Astrocyte of the cerebellum (primary cell): Measurements from ENCODE around the gene CDK14.

Experiments used
- DNase-seq: peaks from one replicate; pipeline ENCODE4 v3.0.0-alpha.2; 2011; ENCODE audit warnings: low read depth
- H3K4me3 ChIP-seq: 2 replicates; pipeline ENCODE4 v1.5.1; 2011; ENCODE audit warnings: mild to moderate bottlenecking, low read depth, low read length, moderate library complexity
- CTCF ChIP-seq: IDR thresholded peaks from 2 replicates; pipeline ENCODE4 v1.5.1; 2012; ENCODE audit warnings: low read length, low read depth, moderate library complexity, mild to moderate bottlenecking; ENCODE audit errors: missing control alignments
- in situ Hi-C: cut with HindIII; loops from 2 replicates; pipeline ENCODE4 v1.10.0; 2017; ENCODE audit warnings: low sequenced_read_pairs

The CDK14 gene

DNA sequence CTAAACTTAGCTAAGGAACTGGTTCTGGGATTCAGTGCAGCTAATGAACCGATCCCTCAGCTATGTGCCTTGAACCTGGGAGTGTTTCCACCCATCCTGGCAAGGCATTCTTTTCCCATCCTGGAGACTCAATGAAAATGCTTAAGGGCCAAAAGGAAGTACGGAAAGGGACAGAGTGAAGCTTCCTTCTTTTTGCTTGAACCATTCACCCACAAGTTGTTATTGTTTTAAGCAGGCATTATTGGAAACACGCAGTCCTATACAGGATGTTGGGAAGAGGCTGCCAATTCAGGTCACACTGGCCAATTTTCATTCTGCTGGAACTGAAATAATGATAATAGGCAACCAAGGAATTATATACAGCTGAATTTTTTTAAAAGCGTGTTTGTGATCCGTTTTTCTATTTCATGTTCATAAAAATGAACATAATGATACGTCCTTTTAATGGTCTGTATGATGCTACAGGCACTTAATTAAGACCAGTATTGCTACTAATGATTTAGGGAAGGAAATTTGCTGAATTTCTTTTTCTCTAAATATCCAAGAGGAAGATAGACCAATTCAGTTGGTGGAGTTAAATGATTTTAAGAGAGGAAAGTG lies 610.3 kb downstream of the CDK14 start:
- in situ Hi-C loops, result no loop called here
- TF ChIP-seq CTCF, result no peak
- H3K4me3 ChIP-seq, result no peak overlapping the region
- DNase-seq, result no peak

GRCh38 chr7:91212582-91212981 lies 616.5 kb downstream of the CDK14 start:
- in situ Hi-C loops, result no loop called here
- no peak overlapping the region for H3K4me3 ChIP-seq
- TF ChIP-seq CTCF, result no peak
- DNase-seq, result peak; percentile 22

- H3K4me3 ChIP-seq, result no peak overlapping the region
- in situ Hi-C loops, result no loop called here
- no peak for DNase-seq
- no peak for TF ChIP-seq CTCF
Measured at GRCh38 chr7:91226411-91226810, 630.3 kb downstream of the CDK14 start.

- no peak for DNase-seq
- in situ Hi-C loops, result no loop called here
- no peak for TF ChIP-seq CTCF
- H3K4me3 ChIP-seq, result no peak overlapping the region
Measured at GRCh38 chr7:91228327-91228726, 632.2 kb downstream of the CDK14 start.

GRCh38 chr7:91228927-91229558 lies 632.9 kb downstream of the CDK14 start:
- TF ChIP-seq CTCF, result no peak
- in situ Hi-C loops, result no loop called here
- no peak overlapping the region for H3K4me3 ChIP-seq
- DNase-seq, result no peak

DNA sequence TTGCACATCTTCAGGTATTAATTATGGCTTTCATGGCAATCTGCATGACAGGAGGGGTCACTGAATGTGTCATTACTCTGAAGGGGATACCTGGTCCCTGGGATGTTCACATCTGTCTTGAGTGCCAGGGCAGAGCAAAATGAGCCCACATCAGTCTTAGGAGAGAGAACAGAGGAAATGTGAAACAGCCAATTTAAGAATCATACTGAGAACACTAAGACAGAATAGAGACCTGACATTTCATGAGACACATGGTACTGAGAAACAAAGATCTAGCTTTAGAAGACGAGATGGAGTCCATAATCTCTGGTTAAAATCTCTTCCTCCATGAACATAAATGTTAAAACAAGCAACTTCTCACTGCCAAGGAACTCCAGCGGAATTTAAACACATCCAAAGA lies 634.0 kb downstream of the CDK14 start:
- in situ Hi-C loops, result no loop called here
- no peak for TF ChIP-seq CTCF
- H3K4me3 ChIP-seq, result no peak overlapping the region
- DNase-seq, result no peak
